Erythroblast (primary cell): Measurements from ENCODE around the gene CTNNAL1.

Experiments used
- GATA1 ChIP-seq: IDR thresholded peaks from 2 replicates; pipeline ENCODE4 v1.6.1; 2011; ENCODE audit warnings: low read depth, mild to moderate bottlenecking, control low read depth, low read length, moderate library complexity
- POLR2A ChIP-seq: IDR thresholded peaks from 2 replicates; pipeline ENCODE4 v1.6.1; 2011; ENCODE audit warnings: mild to moderate bottlenecking, low read length

DNA sequence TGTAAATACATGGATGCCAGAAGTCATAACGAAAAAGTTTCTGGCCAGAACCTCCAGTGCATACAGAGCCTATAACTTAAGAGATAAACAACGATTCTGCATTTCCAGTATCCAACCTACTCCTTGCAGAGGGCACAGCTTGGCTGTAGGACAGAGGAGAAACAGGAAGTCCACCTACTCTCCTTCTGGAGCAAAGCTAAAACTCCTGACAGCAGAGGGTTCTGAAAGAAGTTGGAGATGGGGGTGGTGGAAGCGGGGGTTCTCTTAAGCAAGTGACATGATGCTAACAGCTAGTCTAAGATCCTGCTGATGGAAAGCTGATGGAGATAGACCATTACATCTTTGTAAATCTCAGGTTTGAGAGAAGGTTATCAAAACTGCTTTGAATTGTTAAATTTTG, 35.5 kb upstream of the CTNNAL1 start:
- TF ChIP-seq POLR2A (no peak), GATA1 (no peak)
